Measurements from ENCODE around the gene AXIN1.

DNA sequence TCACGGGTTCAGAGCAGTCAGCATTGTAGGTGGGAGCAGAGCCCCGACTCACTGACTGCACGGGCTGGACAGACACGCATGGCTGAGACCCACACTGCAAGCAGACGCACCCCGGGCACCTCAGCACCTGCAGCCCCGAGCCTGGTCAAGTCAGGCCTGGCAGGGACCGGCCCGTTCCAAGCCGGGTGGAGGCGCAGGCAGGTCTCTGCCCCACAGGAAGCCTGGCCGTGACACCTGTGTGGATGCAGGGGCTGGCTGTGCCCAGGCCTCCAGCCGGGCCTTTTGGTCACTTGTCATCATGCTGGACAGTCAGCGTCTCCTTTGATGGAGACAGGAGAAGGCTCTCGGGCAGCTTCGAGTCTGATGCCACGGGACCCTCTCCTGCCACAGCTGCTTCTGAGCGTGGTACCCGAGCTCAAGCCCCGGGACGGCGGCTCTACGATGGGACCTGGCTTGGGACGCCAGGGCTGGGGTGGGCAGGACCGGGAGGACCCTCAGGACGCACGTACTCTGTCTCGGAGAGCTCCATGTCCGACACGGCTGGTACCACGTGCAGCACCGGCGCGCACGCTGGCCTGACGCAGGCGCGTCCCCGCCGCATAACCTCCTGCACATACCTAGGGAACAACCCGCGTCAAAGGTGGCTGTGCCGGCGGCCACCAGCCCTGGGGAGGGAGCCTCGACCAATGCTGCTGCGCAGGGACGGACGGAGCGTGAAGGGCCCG, 61.7 kb downstream of the AXIN1 start:
- TF ChIP-seq, protein P1, sequence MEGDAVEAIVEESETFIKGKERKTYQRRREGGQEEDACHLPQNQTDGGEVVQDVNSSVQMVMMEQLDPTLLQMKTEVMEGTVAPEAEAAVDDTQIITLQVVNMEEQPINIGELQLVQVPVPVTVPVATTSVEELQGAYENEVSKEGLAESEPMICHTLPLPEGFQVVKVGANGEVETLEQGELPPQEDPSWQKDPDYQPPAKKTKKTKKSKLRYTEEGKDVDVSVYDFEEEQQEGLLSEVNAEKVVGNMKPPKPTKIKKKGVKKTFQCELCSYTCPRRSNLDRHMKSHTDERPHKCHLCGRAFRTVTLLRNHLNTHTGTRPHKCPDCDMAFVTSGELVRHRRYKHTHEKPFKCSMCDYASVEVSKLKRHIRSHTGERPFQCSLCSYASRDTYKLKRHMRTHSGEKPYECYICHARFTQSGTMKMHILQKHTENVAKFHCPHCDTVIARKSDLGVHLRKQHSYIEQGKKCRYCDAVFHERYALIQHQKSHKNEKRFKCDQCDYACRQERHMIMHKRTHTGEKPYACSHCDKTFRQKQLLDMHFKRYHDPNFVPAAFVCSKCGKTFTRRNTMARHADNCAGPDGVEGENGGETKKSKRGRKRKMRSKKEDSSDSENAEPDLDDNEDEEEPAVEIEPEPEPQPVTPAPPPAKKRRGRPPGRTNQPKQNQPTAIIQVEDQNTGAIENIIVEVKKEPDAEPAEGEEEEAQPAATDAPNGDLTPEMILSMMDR (IDR thresholded peaks at IDR 0.05): no peak
- no peak for TF ChIP-seq POLR2A (IDR thresholded peaks at IDR 0.05)
- TF ChIP-seq EP300 (IDR thresholded peaks at IDR 0.05): no peak
- TF ChIP-seq POLR2AphosphoS5 (IDR thresholded peaks at IDR 0.05): no peak
